Measurements from ENCODE around the gene ACKR4. TPM values are rescaled to one million over a fixed set of nuclear protein-coding genes. Genes with fewer than 3 reads are reported as not detected.
"Not testable (repeated sequence)": the region's sequence is repeated elsewhere in the genome, so short reads cannot be mapped to it uniquely, and the experiment has no call there.

Gene ACKR4
- total and polyA plus RNA-seq, 2 donors: 2.1 to 6.8 TPM

DNA sequence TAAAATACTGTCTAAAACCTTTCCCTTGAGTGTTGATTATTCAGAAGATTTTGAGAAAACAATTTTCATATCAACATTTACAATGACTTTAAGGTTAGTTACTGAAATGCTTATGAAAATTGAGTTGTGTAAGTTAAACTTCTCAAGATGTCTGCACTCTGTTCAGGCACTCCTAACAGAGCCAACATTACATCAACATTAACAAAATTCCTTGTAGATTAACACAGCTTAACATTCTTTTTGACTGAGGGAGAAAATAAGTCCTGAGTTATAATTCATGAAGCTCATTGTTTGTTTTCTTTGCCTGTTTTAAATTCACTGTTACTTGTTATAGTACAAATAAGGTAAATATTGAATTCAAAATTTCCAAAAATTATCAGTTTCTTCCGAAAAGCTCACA lies 9.0 kb downstream of the ACKR4 start:
- 77% methylated on average over 1 of the region's 1 CpG for WGBS
- DNase-seq (ENCODE audit: extremely low spot score): no peak
- Histone ChIP-seq H3K4me1 (ENCODE audit: insufficient read depth) (peaks cover 2% of the 10 kb centered on the region), H3K4me3 (ENCODE audit: low read depth, low read length) (no peak overlapping the region), H3K36me3 (ENCODE audit: insufficient read depth) (no peaks in the 10 kb centered on the region), H3K27ac (ENCODE audit: low read depth) (no peak overlapping the region)

DNA sequence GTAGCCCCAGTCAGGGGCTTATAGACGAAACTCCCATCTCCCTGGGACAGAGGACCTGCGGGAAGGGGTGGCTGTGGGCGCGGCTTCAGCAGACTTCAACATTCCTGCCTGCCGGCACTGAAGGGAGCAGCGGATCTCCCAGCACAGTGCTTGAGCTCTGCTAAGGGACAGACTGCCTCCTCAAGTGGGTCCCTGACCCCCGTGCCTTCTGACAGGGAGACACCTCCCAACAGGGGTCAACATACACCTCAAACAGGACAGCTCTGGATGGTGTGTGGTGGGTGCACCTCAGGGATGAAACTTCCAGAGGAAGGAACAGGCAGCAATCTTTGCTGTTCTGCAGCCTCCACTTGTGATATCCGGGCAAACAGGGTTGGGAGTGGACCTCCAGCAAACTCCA lies 9.6 kb downstream of the ACKR4 start:
- 84% methylated on average over 8 of the region's 8 CpGs for WGBS
- not testable (repeated sequence) for H3K36me3 ChIP-seq (ENCODE audit: insufficient read depth); DNase-seq (ENCODE audit: extremely low spot score); H3K4me1 ChIP-seq (ENCODE audit: insufficient read depth); H3K27ac ChIP-seq (ENCODE audit: low read depth); H3K4me3 ChIP-seq (ENCODE audit: low read depth, low read length)

DNA sequence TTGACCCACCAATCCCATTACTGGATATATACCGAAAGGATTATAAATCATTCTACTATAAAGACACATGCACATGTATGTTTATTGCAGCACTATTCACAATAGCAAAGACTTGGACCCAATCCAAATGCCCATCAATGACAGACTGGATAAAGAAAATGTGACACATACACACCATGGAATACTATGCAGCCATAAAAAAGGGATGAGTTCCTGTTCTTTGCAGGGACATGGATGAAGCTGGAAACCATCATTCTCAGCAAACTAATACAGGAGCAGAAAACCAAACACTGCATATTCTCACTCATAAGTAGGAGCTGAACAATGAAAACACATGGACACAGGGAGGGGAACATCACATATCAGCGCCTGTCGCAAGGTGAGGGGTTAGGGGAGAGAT lies 18.2 kb downstream of the ACKR4 start:
- DNase-seq (ENCODE audit: extremely low spot score); H3K4me1 ChIP-seq (ENCODE audit: insufficient read depth); H3K27ac ChIP-seq (ENCODE audit: low read depth); H3K4me3 ChIP-seq (ENCODE audit: low read depth, low read length); H3K36me3 ChIP-seq (ENCODE audit: insufficient read depth): not testable (repeated sequence)
- WGBS: 98% methylated on average over 3 of the region's 3 CpGs

DNA sequence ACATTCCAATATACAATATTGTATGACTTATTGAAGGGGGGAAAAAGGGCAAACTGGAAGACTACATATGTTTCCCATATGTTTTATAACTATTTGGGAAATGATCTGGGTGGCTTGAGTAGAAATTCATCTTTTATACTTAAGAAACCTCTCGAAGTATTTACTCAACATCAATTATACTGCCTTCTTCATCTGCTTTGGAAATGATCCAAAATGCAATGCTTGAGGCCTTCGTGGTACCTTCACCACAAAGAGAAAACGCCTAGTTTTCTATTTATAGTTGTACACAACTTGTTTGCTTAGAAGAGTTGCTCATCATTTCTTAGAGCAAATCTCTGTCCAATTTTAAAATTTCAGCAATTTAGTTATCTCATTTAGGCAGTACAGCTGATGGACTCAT lies 18.8 kb downstream of the ACKR4 start:
- DNase-seq (ENCODE audit: extremely low spot score): no peak
- Histone ChIP-seq H3K4me3 (ENCODE audit: low read depth, low read length) (no peak overlapping the region), H3K27ac (ENCODE audit: low read depth) (no peak overlapping the region), H3K36me3 (ENCODE audit: insufficient read depth) (peaks cover 2% of the 10 kb centered on the region), H3K4me1 (ENCODE audit: insufficient read depth) (no peaks in the 10 kb centered on the region)
- 75% methylated on average over 3 of the region's 3 CpGs for WGBS

DNA sequence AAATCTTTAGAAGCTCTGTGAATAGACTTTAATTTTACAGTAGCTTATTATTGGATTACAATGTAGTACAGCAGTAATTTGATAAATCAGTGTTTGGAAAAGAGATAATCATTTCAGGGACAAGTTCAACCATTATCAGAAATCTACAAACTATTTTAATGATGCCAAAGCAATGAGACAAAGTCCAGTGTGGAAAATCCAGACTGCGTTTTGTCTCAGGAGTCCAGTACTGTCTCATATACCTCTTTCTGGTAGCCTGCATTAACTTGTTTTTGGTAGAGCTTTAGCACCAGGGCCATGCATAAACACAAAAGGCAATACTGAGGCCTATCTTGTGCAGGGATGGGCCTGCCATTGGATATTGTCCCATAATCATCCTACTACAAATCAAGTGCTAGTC lies 19.7 kb downstream of the ACKR4 start:
- DNase-seq (ENCODE audit: extremely low spot score): no peak
- peaks cover 2% of the 10 kb centered on the region for H3K36me3 ChIP-seq (ENCODE audit: insufficient read depth)
- no peaks in the 10 kb centered on the region for H3K4me1 ChIP-seq (ENCODE audit: insufficient read depth)
- no peak overlapping the region for H3K4me3 ChIP-seq (ENCODE audit: low read depth, low read length)
- H3K27ac ChIP-seq (ENCODE audit: low read depth): no peak overlapping the region
- WGBS: 91% methylated on average over 1 of the region's 1 CpG

DNA sequence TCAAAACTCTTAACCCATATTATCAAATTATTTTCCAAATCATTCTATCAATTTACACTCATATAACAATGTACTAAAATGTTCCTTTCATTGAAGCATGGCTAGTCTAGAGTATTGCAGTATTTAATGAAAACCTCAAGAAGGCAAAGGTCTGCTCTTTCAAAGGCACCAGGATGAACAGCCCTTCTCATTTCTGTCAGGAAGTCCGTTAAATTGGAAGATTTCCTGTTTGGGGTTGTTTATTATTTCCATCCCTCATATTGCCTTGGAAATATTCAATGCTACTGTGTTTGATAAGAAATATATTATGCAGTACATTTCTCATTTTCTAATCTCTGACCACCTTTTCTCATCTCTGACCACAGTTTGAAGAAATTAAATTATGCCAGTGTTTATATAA lies 25.1 kb downstream of the ACKR4 start:
- no peaks in the 10 kb centered on the region for H3K36me3 ChIP-seq (ENCODE audit: insufficient read depth)
- H3K27ac ChIP-seq (ENCODE audit: low read depth): no peak overlapping the region

DNA sequence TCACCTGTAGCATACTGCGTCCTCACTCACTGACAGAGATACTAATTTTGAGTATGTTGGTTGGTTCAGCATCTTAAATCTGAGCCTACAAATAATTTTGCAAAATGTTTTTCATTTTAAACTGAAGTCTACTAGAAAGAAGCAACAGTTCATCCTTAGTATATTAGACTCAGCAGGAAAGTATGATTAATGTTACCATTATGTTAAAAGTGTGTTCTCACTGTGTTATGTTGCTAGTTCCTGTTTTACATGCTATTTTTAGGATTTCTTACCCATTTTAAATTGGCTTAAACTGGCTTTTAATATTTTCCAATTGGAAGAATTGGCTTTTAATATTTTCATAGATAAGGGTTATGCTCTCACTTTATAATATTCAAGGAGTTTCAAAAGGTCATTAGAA lies 25.7 kb downstream of the ACKR4 start:
- Histone ChIP-seq H3K4me1 (ENCODE audit: insufficient read depth) (no peaks in the 10 kb centered on the region), H3K36me3 (ENCODE audit: insufficient read depth) (no peaks in the 10 kb centered on the region), H3K27ac (ENCODE audit: low read depth) (no peak overlapping the region), H3K4me3 (ENCODE audit: low read depth, low read length) (no peak overlapping the region)
- DNase-seq (ENCODE audit: extremely low spot score): no peak
- 96% methylated on average over 1 of the region's 1 CpG for WGBS

More for the DNA sequence above, 25.1 kb downstream of the ACKR4 start:
- no peak overlapping the region for H3K4me3 ChIP-seq (ENCODE audit: low read depth, low read length)
- no peak for DNase-seq (ENCODE audit: extremely low spot score)
- 59% methylated on average over 1 of the region's 1 CpG for WGBS
- no peaks in the 10 kb centered on the region for H3K4me1 ChIP-seq (ENCODE audit: insufficient read depth)

DNA sequence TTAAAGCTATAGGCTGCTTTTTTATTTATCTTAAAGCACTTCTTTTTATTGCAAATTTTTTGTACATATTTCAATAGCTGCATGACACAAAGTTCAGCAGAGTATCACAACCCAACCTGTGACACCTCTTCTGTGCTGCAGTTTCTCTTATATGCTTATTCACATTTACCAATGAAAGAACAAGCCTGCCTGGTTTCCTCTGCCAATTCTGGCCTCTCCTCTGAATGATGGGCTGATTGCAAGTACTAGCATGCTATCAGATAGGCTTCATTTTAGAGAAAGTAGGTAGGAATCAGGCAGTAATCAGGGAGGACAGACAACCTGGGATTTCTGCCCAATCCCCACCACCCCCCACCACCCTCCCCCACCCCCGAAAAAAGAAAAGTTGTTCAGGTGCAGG lies 26.6 kb downstream of the ACKR4 start:
- H3K4me1 ChIP-seq (ENCODE audit: insufficient read depth): no peaks in the 10 kb centered on the region
- H3K4me3 ChIP-seq (ENCODE audit: low read depth, low read length): no peak overlapping the region
- DNase-seq (ENCODE audit: extremely low spot score): no peak
- no peak overlapping the region for H3K27ac ChIP-seq (ENCODE audit: low read depth)
- H3K36me3 ChIP-seq (ENCODE audit: insufficient read depth): no peaks in the 10 kb centered on the region
- 88% methylated on average over 1 of the region's 1 CpG for WGBS

DNA sequence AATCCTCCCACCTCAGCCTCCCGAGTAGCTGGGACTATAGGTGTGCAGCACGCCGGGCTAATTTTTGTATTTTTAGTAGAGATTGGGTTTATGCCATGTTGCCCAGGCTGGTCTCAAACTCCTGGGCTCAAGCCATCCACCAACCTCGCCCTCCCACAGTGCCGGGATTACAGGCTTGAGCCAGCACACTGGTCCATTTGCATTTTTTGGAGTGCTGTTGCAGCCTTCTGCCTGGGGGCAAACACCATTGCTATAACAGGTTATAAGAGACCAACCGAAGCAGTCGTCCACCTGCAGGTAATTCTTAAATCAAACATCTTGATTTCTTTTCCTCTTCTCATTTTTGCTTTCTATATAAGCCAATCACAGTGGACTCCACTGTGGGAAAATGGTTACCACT lies 27.7 kb downstream of the ACKR4 start:
- no peak overlapping the region for H3K27ac ChIP-seq (ENCODE audit: low read depth)
- WGBS: 97% methylated on average over 7 of the region's 7 CpGs
- no peak overlapping the region for H3K4me3 ChIP-seq (ENCODE audit: low read depth, low read length)
- H3K4me1 ChIP-seq (ENCODE audit: insufficient read depth): no peaks in the 10 kb centered on the region
- DNase-seq (ENCODE audit: extremely low spot score): no peak
- H3K36me3 ChIP-seq (ENCODE audit: insufficient read depth): no peaks in the 10 kb centered on the region

DNA sequence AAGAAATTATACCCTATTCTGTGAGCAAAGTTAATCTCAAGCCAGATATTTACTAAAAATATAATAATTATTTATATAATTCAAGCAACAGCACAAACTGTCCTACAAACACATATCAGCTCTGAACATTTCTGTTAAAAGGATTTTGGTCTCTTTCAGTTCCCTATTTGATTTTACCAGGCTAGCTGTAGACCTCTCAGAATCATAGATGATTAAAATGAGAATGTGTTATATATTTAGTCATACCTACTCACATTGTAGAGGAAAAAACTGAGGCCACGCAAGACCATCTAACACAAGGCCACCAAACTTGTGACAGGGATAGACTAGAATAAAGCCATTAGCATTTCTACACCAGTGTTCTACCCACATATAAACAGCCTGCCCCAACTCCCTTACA lies 28.5 kb downstream of the ACKR4 start:
- no peak for DNase-seq (ENCODE audit: extremely low spot score)
- H3K4me1 ChIP-seq (ENCODE audit: insufficient read depth): no peaks in the 10 kb centered on the region
- WGBS: 91% methylated on average over 1 of the region's 1 CpG
- no peaks in the 10 kb centered on the region for H3K36me3 ChIP-seq (ENCODE audit: insufficient read depth)
- H3K4me3 ChIP-seq (ENCODE audit: low read depth, low read length): no peak overlapping the region
- no peak overlapping the region for H3K27ac ChIP-seq (ENCODE audit: low read depth)

DNA sequence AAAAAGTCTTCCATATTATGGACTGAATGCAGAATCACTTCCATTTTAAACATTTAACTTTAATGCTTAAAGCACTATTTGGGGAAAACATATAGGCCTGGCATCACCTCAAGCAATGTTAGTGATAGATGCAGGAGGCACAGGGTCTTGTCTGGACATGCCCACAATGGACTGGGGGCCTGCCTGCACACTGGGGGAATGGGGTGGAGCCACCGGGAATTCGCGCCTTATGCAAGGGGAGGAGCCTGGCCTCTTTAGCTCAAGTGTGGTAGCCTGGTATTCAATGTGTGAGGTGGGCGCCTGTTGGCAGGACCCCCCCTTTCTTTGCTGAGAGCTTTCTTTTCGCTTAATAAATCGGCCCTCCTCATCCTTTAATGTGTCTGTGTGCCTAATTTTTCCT lies 29.9 kb downstream of the ACKR4 start:
- WGBS: 95% methylated on average over 6 of the region's 6 CpGs
- DNase-seq (ENCODE audit: extremely low spot score): no peak
- H3K4me3 ChIP-seq (ENCODE audit: low read depth, low read length): no peak overlapping the region
- H3K4me1 ChIP-seq (ENCODE audit: insufficient read depth): no peaks in the 10 kb centered on the region
- H3K36me3 ChIP-seq (ENCODE audit: insufficient read depth): no peaks in the 10 kb centered on the region
- no peak overlapping the region for H3K27ac ChIP-seq (ENCODE audit: low read depth)

DNA sequence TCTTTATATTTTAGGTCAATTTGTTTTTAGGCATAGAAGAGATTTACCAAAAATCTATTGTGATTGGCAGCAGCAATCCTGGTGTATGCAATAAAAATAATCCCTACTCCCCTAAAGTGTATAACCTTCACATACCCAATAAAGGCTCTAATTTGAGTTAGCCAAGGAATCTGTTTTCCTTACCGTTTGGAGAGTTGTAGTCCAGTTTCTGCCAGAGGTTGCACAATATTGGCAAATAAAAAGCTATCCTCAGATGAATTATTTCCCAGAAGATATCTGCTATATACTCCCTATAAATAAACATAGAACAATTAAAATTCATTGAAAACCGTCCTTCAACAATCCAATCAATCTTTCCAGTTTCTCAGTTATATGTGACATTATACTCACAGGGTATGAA lies 31.1 kb downstream of the ACKR4 start:
- Histone ChIP-seq H3K4me1 (ENCODE audit: insufficient read depth) (no peaks in the 10 kb centered on the region), H3K36me3 (ENCODE audit: insufficient read depth) (no peaks in the 10 kb centered on the region), H3K27ac (ENCODE audit: low read depth) (no peak overlapping the region), H3K4me3 (ENCODE audit: low read depth, low read length) (no peak overlapping the region)
- WGBS: 53% methylated on average over 2 of the region's 2 CpGs
- no peak for DNase-seq (ENCODE audit: extremely low spot score)

DNA sequence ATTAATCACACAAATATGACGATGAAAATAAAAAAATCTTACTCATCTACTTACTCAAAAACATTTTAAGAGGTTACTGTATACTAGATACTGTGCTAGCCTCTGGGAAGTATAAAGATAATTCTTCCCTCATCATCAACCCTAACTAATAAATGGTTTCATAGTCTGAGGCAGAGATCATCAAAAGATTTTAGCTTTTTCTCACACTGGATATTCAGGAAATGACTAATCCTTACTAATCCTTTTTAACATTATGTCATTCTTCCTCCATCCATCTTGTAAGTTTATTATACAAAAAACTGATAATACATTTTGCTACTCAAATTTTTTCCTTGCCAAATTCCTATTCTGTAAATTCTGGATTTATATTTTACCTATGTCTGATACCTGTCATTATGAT lies 32.9 kb downstream of the ACKR4 start:
- DNase-seq (ENCODE audit: extremely low spot score): no peak
- 61% methylated on average over 1 of the region's 1 CpG for WGBS
- no peak overlapping the region for H3K27ac ChIP-seq (ENCODE audit: low read depth)
- H3K4me1 ChIP-seq (ENCODE audit: insufficient read depth): no peaks in the 10 kb centered on the region
- H3K36me3 ChIP-seq (ENCODE audit: insufficient read depth): no peaks in the 10 kb centered on the region
- H3K4me3 ChIP-seq (ENCODE audit: low read depth, low read length): no peak overlapping the region

DNA sequence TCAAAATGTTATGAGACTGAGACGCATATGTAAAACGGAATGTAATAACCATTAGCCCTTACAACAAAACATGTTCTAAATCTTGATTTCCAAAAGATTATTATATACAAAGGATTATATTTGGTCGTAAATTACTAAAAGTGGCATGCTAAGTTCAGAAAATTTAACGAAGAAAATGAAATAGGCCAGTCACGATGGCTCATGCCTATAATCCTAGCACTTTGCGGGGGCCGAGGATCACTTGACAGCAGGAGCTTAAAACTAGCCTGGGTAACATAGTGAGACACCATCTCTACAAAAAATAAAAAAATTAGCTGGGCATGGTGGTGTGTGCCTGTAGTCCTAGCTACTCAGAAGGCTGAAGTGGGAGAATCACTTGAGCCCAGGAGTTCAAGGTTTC lies 33.5 kb downstream of the ACKR4 start:
- Histone ChIP-seq H3K36me3 (ENCODE audit: insufficient read depth) (no peaks in the 10 kb centered on the region), H3K4me3 (ENCODE audit: low read depth, low read length) (no peak overlapping the region), H3K4me1 (ENCODE audit: insufficient read depth) (no peaks in the 10 kb centered on the region), H3K27ac (ENCODE audit: low read depth) (no peak overlapping the region)
- no peak for DNase-seq (ENCODE audit: extremely low spot score)
- 75% methylated on average over 7 of the region's 7 CpGs for WGBS

DNA sequence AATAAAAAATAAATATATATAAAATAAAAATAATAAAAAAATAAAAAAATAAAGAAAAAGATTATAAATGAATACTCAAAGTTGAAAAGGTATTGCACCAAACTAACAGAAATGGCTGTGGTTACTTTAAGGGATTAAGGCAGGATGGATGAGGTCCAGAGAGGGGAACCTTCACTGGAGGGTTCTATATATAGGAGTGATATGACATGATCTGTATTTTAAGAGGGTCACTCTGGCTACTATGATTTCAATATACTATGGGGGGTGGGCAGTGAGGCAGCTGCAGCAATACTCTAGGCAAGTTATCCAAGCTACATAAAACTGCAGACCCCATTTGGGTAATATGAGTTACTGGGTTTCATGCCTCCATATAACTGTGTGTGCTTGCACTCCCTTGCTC lies 38.0 kb downstream of the ACKR4 start:
- H3K27ac ChIP-seq (ENCODE audit: low read depth): no peak overlapping the region
- no peaks in the 10 kb centered on the region for H3K36me3 ChIP-seq (ENCODE audit: insufficient read depth)
- no peaks in the 10 kb centered on the region for H3K4me1 ChIP-seq (ENCODE audit: insufficient read depth)
- no peak for DNase-seq (ENCODE audit: extremely low spot score)
- no peak overlapping the region for H3K4me3 ChIP-seq (ENCODE audit: low read depth, low read length)
